ENCODE data around the gene RGS17.
A peak's percentile ranks its signal among the peaks of the same experiment; 100 is the strongest.

Gene RGS17

DNA sequence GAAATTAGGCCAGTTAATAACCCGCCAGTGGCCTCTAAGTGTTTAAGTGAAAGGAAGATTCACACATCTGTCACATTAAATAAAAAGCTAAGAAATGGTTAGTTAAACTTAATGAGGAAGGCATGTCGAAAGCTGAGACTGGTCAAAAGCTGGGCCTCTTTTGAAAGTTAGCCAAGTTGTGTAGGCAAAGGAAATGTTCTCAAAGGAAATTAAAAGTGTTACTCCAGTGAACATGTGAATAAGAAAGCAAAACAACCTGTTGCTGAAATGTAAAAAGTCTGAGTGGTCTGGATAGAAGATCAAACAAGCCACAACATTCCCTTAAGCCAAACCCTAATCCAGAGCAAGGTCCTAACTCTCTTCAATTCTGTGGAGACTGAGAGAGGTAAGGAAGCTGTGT is 117.6 kb downstream of the RGS17 start:
- TF ChIP-seq SPI1 (IDR thresholded peaks at IDR 0.05; ENCODE audit: borderline replicate concordance, low read depth) (no peak), GABPA (IDR thresholded peaks at IDR 0.05; ENCODE audit: low read depth) (no peak), POLR2AphosphoS5 (IDR thresholded peaks at IDR 0.05; ENCODE audit: low read depth) (no peak), REST (IDR thresholded peaks at IDR 0.05; ENCODE audit: insufficient replicate concordance, low read depth) (no peak), CTCF (IDR thresholded peaks at IDR 0.05; ENCODE audit: insufficient read depth, low read length) (no peak)
- DNase-seq (ENCODE audit: low read depth in 1 of 2, low spot score in 1 of 2), result no peak

DNA sequence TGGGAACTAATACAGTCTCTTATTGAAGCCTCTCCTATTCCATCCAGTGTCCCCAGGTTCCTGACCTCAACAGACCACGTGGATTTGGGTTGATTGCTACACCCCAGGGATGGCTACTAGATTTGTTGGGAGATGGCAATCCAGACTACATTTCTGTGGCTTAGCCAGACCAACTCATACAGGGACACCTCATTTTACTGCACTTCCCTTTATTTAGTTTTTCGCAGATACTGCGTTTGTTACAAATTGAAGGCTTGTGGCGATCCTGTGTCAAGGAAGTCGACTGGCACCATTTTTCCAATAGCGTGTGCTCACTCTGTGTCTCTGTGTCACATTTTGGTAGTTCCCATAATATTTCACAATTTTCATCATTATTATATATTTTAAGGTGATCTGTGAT is 118.2 kb downstream of the RGS17 start:
- H3K27me3 ChIP-seq (ENCODE audit: insufficient read depth, poor library complexity, severe bottlenecking), result peaks cover 2% of the 10 kb centered on the region
- TF ChIP-seq SPI1 (IDR thresholded peaks at IDR 0.05; ENCODE audit: borderline replicate concordance, low read depth), result peak; percentile 69; the same call in 1 of the 2 replicates
- no peak for TF ChIP-seq REST (IDR thresholded peaks at IDR 0.05; ENCODE audit: insufficient replicate concordance, low read depth)
- H3K27ac ChIP-seq (replicated peaks), result no peak overlapping the region
- no peak overlapping the region for H3K4me3 ChIP-seq (replicated peaks; ENCODE audit: insufficient read depth, low read length)
- DNase-seq (ENCODE audit: low read depth in 1 of 2, low spot score in 1 of 2), result no peak

More for the DNA sequence above, 117.6 kb downstream of the RGS17 start:
- Histone ChIP-seq H3K4me3 (replicated peaks; ENCODE audit: insufficient read depth, low read length) (no peak overlapping the region), H3K27me3 (ENCODE audit: insufficient read depth, poor library complexity, severe bottlenecking) (peaks cover 2% of the 10 kb centered on the region), H3K27ac (replicated peaks) (no peak overlapping the region)

- Histone ChIP-seq H3K4me3 (replicated peaks; ENCODE audit: insufficient read depth, low read length) (peak overlapping the region; percentile 49), H3K27me3 (ENCODE audit: insufficient read depth, poor library complexity, severe bottlenecking) (no peaks in the 10 kb centered on the region), H3K27ac (replicated peaks) (peak overlapping the region; percentile 80)
- TF ChIP-seq GABPA (IDR thresholded peaks at IDR 0.05; ENCODE audit: low read depth), result no peak
- TF ChIP-seq CTCF (IDR thresholded peaks at IDR 0.05; ENCODE audit: insufficient read depth, low read length), result no peak
- no peak for TF ChIP-seq POLR2AphosphoS5 (IDR thresholded peaks at IDR 0.05; ENCODE audit: low read depth)
- no peak for TF ChIP-seq SPI1 (IDR thresholded peaks at IDR 0.05; ENCODE audit: borderline replicate concordance, low read depth)
- no peak for TF ChIP-seq REST (IDR thresholded peaks at IDR 0.05; ENCODE audit: insufficient replicate concordance, low read depth)
- no peak for DNase-seq (ENCODE audit: low read depth in 1 of 2, low spot score in 1 of 2)
Observed at GRCh38 chr6:153003366-153003690, 127.8 kb downstream of the RGS17 start.

Data from HL-60 (cell line).